Retinal pigment epithelial cell (primary cell): ENCODE measurements around the gene F2R.

Source experiments
- DNase-seq: peaks from one replicate; pipeline ENCODE4 v3.0.0-alpha.2; 2010; ENCODE audit warnings: low read depth
- H3K4me3 ChIP-seq: 2 replicates; pipeline ENCODE4 v1.5.1; 2011; ENCODE audit warnings: mild to moderate bottlenecking, low read length, control low read depth, moderate library complexity
- TF ChIP-seq, protein P1 (sequence below): conservative IDR thresholded peaks from 2 replicates; pipeline ENCODE4 v1.5.1; 2011; ENCODE audit warnings: low read depth, low read length, control low read depth, inconsistent platforms

The F2R gene

GRCh38 chr5:76718381-76718832 is 2.5 kb downstream of the F2R start:
- peak overlapping the region; percentile 70 for H3K4me3 ChIP-seq
- TF ChIP-seq, protein P1, sequence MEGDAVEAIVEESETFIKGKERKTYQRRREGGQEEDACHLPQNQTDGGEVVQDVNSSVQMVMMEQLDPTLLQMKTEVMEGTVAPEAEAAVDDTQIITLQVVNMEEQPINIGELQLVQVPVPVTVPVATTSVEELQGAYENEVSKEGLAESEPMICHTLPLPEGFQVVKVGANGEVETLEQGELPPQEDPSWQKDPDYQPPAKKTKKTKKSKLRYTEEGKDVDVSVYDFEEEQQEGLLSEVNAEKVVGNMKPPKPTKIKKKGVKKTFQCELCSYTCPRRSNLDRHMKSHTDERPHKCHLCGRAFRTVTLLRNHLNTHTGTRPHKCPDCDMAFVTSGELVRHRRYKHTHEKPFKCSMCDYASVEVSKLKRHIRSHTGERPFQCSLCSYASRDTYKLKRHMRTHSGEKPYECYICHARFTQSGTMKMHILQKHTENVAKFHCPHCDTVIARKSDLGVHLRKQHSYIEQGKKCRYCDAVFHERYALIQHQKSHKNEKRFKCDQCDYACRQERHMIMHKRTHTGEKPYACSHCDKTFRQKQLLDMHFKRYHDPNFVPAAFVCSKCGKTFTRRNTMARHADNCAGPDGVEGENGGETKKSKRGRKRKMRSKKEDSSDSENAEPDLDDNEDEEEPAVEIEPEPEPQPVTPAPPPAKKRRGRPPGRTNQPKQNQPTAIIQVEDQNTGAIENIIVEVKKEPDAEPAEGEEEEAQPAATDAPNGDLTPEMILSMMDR, result no peak
- DNase-seq, result no peak

- peak overlapping the region; percentile 70 for H3K4me3 ChIP-seq
- DNase-seq, result no peak
Measured at GRCh38 chr5:76718880-76719279, 3.0 kb downstream of the F2R start.

GRCh38 chr5:76720988-76721569 is 5.2 kb downstream of the F2R start:
- no peak for DNase-seq
- TF ChIP-seq, protein P1, result no peak
- H3K4me3 ChIP-seq, result peak overlapping the region; percentile 24

More at GRCh38 chr5:76718880-76719279, 3.0 kb downstream of the F2R start:
- TF ChIP-seq, protein P1, result no peak

DNA sequence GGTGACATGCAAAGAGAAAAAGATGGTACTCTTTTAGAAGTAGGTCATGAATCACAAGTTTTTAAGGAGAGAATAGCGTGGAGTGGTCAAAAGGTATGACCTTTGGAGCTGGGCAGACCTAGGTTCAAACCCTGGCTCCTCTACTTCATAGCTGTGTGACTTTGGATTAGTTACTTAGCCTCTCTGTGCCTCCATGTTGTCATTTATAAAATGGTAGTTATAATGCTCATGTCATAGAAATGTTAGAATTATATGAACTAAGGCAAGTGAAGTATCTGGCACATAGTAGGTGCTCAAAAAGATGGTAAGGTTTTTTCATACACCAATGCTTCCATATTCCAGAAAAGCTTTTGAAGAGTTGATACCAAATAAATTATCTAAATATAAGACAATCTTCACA is 7.3 kb downstream of the F2R start:
- DNase-seq, result no peak
- H3K4me3 ChIP-seq, result no peak overlapping the region
- TF ChIP-seq, protein P1, result no peak

DNA sequence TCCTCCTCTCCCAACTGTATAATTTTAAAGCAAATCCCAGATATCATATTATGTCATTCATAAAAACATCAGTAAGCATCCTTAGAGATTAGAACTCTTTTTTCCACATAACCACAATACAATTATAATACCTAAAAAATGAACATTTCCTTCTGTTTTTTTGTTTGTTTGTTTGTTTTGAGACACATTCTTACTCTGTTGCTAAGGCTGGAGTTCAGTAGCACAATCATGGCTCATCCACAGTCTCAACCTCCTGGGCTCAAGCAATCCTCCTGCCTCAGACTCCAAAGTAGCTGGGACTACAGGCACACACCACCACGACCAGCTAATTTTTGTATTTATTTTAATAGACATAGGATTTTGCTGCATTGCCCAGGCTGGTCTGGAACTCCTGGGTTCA is 8.0 kb downstream of the F2R start:
- H3K4me3 ChIP-seq, result no peak overlapping the region
- TF ChIP-seq, protein P1, result no peak
- no peak for DNase-seq

DNA sequence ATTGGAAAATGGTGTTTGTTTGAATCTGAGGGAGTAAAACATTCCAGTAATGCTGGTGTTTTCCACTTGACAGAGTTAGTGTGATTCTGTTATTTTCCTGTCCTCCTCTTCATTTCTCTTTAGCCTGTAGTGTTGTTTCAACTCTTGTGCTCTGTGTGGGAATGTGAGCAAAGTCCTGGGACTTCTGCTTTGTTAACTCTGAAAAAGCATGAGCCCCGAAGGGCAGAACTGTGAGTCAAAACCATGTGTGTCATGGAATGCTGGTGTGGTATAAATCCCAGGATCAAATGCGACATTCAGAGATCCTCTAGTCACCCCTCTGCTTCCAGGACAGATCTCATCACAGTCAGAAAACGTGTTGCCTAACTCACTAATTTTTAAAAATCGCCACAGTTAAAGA is 8.9 kb downstream of the F2R start:
- TF ChIP-seq, protein P1, result no peak
- DNase-seq, result peak; percentile 69
- H3K4me3 ChIP-seq, result no peak overlapping the region

DNA sequence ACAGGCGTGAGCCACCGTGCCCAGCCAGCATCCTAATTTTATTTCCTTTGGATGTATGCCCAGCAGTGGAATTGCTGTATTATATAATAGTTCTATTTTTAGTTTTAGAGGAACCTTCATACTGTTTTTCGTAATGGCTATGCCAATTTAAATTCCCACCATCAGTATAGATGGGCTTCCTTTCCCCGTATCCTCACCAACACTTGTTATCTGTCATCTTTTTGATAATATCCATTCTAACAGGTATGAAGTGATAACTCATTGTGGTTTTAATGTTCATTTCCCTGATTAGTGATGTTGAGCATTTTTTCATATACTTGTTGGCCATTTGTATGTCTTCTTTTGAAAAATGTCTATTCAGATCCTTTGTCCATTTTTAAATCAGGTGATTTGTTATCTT is 13.0 kb downstream of the F2R start:
- DNase-seq, result no peak
- H3K4me3 ChIP-seq, result no peak overlapping the region
- TF ChIP-seq, protein P1, result no peak
